ENCODE results near the gene DDX42.

DNA sequence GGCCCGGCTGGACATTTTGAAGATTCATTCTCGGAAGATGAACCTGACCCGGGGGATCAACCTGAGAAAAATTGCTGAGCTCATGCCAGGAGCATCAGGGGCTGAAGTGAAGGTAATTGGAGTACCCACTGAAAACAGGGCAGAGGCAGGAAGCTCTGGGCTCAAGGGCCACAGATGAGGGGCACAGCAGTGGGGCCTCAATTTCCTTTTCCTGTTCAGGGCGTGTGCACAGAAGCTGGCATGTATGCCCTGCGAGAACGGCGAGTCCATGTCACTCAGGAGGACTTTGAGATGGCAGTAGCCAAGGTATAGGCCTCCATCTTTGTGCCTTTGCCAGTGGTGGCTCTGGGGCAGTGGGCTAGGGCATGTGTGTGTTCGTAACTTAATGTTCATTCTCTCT is 57.5 kb downstream of the DDX42 start:
- TF ChIP-seq, protein P1, sequence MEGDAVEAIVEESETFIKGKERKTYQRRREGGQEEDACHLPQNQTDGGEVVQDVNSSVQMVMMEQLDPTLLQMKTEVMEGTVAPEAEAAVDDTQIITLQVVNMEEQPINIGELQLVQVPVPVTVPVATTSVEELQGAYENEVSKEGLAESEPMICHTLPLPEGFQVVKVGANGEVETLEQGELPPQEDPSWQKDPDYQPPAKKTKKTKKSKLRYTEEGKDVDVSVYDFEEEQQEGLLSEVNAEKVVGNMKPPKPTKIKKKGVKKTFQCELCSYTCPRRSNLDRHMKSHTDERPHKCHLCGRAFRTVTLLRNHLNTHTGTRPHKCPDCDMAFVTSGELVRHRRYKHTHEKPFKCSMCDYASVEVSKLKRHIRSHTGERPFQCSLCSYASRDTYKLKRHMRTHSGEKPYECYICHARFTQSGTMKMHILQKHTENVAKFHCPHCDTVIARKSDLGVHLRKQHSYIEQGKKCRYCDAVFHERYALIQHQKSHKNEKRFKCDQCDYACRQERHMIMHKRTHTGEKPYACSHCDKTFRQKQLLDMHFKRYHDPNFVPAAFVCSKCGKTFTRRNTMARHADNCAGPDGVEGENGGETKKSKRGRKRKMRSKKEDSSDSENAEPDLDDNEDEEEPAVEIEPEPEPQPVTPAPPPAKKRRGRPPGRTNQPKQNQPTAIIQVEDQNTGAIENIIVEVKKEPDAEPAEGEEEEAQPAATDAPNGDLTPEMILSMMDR (IDR thresholded peaks at IDR 0.05 in 2 of 3, conservative IDR thresholded peaks at IDR 0.05 in 1 of 3; ENCODE audit: borderline replicate concordance in 1 of 3, insufficient read depth in 1 of 3, low read depth in 2 of 3, low read length in 2 of 3): no peak
- TF ChIP-seq YY1 (IDR thresholded peaks at IDR 0.05; ENCODE audit: extremely low read depth, insufficient replicate concordance, low read depth, low read length) (no peak), JUND (IDR thresholded peaks at IDR 0.05) (no peak), RAD21 (IDR thresholded peaks at IDR 0.05; ENCODE audit: low read depth) (no peak)
- TF ChIP-seq, protein P2, sequence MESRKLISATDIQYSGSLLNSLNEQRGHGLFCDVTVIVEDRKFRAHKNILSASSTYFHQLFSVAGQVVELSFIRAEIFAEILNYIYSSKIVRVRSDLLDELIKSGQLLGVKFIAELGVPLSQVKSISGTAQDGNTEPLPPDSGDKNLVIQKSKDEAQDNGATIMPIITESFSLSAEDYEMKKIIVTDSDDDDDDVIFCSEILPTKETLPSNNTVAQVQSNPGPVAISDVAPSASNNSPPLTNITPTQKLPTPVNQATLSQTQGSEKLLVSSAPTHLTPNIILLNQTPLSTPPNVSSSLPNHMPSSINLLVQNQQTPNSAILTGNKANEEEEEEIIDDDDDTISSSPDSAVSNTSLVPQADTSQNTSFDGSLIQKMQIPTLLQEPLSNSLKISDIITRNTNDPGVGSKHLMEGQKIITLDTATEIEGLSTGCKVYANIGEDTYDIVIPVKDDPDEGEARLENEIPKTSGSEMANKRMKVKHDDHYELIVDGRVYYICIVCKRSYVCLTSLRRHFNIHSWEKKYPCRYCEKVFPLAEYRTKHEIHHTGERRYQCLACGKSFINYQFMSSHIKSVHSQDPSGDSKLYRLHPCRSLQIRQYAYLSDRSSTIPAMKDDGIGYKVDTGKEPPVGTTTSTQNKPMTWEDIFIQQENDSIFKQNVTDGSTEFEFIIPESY (IDR thresholded peaks at IDR 0.05; ENCODE audit: extremely low read depth, insufficient replicate concordance, low read length): no peak
